OCI-LY3 (cell line): ENCODE data around the gene ACTR3.

ENCODE experiments used
- H2AFZ ChIP-seq: fragments of 200-600, 300-600 bp; shearing (Covaris generic); 2 replicates; pipeline ENCODE4 v1.6.0; 2014; ENCODE audit warnings: antibody characterized with exemption, low read depth, low read length
- H3K27ac ChIP-seq: fragments of 200-600, 300-600 bp; sonication (generic); 2 replicates; pipeline ENCODE4 v1.5.1; 2014; ENCODE audit warnings: mild to moderate bottlenecking, low read length, moderate library complexity, mixed read lengths
- H3K27me3 ChIP-seq: fragments of 200-600, 300-600 bp; sonication (generic); 2 replicates; pipeline ENCODE4 v1.6.1; 2014; ENCODE audit warnings: low read depth, low read length, mixed read lengths
- H3K36me3 ChIP-seq: fragments of 200-600, 300-600 bp; sonication (generic); replicated peaks from 2 replicates; pipeline ENCODE3; 2014; ENCODE audit warnings: low read depth, low read length, mixed read lengths
- H3K4me1 ChIP-seq: fragments of 300-600, 200-600 bp; sonication (generic); 2 replicates; pipeline ENCODE4 v1.6.1; 2014; ENCODE audit warnings: low read length, mixed read lengths
- H3K4me2 ChIP-seq: fragments of 200-600, 300-600 bp; sonication (generic); 2 replicates; pipeline ENCODE4 v1.6.1; 2014; ENCODE audit warnings: low read length, mixed read lengths
- H3K4me3 ChIP-seq: fragments of 300-600, 200-600 bp; sonication (generic); 2 replicates; pipeline ENCODE4 v1.5.1; 2014; ENCODE audit warnings: antibody characterized with exemption, mild to moderate bottlenecking, low read length, moderate library complexity
- H3K79me2 ChIP-seq: fragments of 300-600, 200-600 bp; shearing (Covaris generic); 2 replicates; pipeline ENCODE4 v1.6.1; 2014; ENCODE audit warnings: mild to moderate bottlenecking, low read length, mixed read lengths
- H3K9ac ChIP-seq: fragments of 300-600, 200-600 bp; shearing (Covaris generic); 2 replicates; pipeline ENCODE4 v1.6.0; 2014; ENCODE audit warnings: mild to moderate bottlenecking, low read length, moderate library complexity
- H3K9me3 ChIP-seq: fragments of 200-600, 300-600 bp; shearing (Covaris generic); 2 replicates; pipeline ENCODE4 v1.6.1; 2014; ENCODE audit warnings: low read length, mixed read lengths; ENCODE audit not compliant: insufficient read depth
- H4K20me1 ChIP-seq: fragments of 200-600, 300-600 bp; sonication (generic); 2 replicates; pipeline ENCODE4 v1.6.1; 2016; ENCODE audit warnings: low read length, mixed read lengths; ENCODE audit not compliant: insufficient read depth
- CTCF ChIP-seq: fragments of 200-600, 300-600 bp; sonication (generic); IDR thresholded peaks from 2 replicates; pipeline ENCODE4 v1.5.1; 2014; ENCODE audit warnings: antibody characterized with exemption, low read length, low read depth
- EZH2phosphoT487 ChIP-seq: fragments of 200-600 bp; shearing (Covaris generic); IDR thresholded peaks from 2 replicates; pipeline ENCODE4 v1.6.1; 2018; ENCODE audit warnings: antibody characterized with exemption, mixed run types, low read depth

The ACTR3 gene

DNA sequence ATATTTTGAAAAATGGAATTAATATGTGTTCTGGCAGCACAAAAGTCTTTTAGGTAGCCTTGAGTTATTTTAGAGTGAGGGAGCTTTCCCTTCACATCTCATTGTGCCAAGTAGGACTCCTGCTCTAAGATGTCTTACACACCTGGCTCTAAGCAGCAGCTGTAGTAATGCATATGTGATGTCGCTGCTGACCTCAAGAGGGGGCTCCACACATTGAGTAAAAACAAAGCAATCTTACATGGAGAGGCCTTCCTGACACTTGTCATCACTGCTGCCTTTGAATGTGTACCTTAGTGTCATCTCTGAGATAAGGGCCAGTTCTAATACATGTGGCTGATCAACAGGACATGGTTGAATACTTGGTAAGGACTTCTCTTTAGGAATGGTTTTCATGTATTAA lies 75.8 kb downstream of the ACTR3 start:
- Histone ChIP-seq H3K79me2 (no peaks in the 10 kb centered on the region), H3K9me3 (no peaks in the 10 kb centered on the region), H2AFZ (no peak overlapping the region), H3K36me3 (peaks cover 29% of the 10 kb centered on the region), H3K27me3 (no peaks in the 10 kb centered on the region), H4K20me1 (0 out of 2 replicates have a peak, but pooled peaks cover 2% of the 10 kb centered on the region), H3K4me3 (no peak overlapping the region), H3K9ac (no peak overlapping the region), H3K27ac (no peak overlapping the region), H3K4me2 (no peak overlapping the region), H3K4me1 (peaks cover 24% of the 10 kb centered on the region)
- TF ChIP-seq CTCF (peak; percentile 74), EZH2phosphoT487 (no peak)

DNA sequence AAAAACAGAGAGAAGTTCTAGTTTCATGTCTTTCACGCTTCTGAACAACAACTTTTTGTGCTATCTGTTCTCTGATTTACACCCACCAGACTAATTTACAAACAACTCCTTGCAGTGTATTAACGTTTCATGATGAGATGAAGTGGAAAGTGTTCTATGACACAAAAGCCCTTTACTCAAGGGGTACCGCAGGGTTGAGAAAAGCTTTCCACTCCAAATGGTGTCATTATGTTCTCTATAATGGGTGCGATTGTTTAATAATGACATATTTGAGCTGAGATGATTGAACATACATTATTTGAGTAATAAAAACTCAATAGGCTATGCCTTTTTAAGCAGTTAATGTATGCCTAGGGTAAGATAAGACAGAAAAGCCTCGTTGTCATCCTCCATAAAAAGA lies 76.3 kb downstream of the ACTR3 start:
- Histone ChIP-seq H3K27ac (no peak overlapping the region), H3K9ac (no peak overlapping the region), H3K4me1 (peaks cover 28% of the 10 kb centered on the region), H3K79me2 (no peaks in the 10 kb centered on the region), H3K4me2 (peak overlapping the region; percentile 52; the same call in 1 of the 2 replicates), H3K36me3 (peaks cover 27% of the 10 kb centered on the region), H3K4me3 (no peak overlapping the region), H3K27me3 (no peaks in the 10 kb centered on the region), H2AFZ (no peak overlapping the region), H3K9me3 (no peaks in the 10 kb centered on the region), H4K20me1 (0 out of 2 replicates have a peak, but pooled peaks cover 2% of the 10 kb centered on the region)
- TF ChIP-seq CTCF, result no peak
- TF ChIP-seq EZH2phosphoT487, result no peak

DNA sequence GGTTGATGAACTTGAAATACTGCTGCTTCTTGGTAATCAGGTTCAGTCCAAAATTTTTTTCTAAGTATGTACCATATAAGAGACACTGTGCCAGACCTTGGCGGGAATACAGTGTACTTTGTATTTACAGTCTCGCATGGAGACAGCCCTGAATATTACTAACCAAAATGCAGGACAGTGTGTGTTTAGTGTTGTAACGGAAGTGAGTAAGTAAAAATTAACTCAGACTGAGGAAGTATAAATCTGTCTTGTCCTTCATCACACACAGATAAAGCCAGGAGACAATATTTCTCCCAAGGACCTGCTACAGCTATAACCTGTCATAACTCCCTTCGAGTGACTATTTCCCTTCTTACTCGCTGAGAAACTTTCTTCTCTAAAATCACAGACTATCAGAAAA lies 76.9 kb downstream of the ACTR3 start:
- Histone ChIP-seq H3K9ac (no peak overlapping the region), H3K4me2 (peak overlapping the region; percentile 52), H2AFZ (no peak overlapping the region), H3K36me3 (peaks cover 23% of the 10 kb centered on the region), H3K79me2 (no peaks in the 10 kb centered on the region), H3K27me3 (no peaks in the 10 kb centered on the region), H3K9me3 (no peaks in the 10 kb centered on the region), H3K4me3 (no peak overlapping the region), H3K27ac (peak overlapping the region; percentile 37), H3K4me1 (peaks cover 32% of the 10 kb centered on the region), H4K20me1 (0 out of 2 replicates have a peak, but pooled peaks cover 2% of the 10 kb centered on the region)
- TF ChIP-seq CTCF (no peak), EZH2phosphoT487 (no peak)

DNA sequence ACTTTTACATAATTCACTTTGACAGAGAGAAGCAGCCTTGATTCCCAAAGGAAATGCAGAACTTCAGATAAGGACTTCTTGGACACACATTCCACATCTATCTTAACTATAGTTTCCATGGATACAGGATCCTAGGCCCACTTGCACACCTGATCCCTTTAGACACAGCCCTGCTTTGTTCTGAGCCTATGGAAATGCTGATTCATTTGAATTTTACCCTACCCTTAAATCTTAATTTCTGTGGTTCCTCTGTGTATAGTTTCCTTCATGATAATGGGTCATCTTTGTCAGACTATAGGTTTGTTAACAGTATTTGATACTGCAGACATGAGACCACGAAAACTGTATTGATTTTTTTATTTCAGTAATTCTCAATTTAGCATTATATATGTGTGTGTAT lies 77.4 kb downstream of the ACTR3 start:
- Histone ChIP-seq H3K4me3 (no peak overlapping the region), H3K4me1 (peaks cover 32% of the 10 kb centered on the region), H3K9ac (no peak overlapping the region), H3K27ac (peak overlapping the region; percentile 37), H4K20me1 (0 out of 2 replicates have a peak, but pooled peaks cover 2% of the 10 kb centered on the region), H3K27me3 (no peaks in the 10 kb centered on the region), H3K36me3 (peaks cover 23% of the 10 kb centered on the region), H3K4me2 (peak overlapping the region; percentile 52), H2AFZ (no peak overlapping the region), H3K79me2 (no peaks in the 10 kb centered on the region), H3K9me3 (no peaks in the 10 kb centered on the region)
- TF ChIP-seq CTCF (no peak), EZH2phosphoT487 (no peak)
